ENCODE results near the gene SNAP91.

DNA sequence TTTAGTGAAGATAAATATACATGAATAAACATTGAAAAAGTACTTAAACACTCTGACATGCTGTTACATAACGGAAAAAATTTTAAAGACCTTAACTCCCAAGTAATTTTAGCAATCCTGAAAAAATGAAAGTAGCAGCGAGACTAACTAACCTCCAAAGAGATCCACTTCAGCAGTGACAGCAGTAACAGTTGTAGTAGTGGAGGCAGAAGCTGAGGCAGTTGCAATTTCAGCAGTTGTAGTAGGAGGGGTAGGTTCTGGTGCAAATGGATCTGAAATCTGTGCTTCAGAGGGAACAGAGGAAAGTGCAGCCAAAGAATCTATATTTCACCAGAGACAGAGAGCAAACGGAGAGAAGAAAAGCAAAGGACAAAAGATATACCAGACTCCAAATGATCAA, 107.8 kb downstream of the SNAP91 start:
- TF ChIP-seq, protein P1, sequence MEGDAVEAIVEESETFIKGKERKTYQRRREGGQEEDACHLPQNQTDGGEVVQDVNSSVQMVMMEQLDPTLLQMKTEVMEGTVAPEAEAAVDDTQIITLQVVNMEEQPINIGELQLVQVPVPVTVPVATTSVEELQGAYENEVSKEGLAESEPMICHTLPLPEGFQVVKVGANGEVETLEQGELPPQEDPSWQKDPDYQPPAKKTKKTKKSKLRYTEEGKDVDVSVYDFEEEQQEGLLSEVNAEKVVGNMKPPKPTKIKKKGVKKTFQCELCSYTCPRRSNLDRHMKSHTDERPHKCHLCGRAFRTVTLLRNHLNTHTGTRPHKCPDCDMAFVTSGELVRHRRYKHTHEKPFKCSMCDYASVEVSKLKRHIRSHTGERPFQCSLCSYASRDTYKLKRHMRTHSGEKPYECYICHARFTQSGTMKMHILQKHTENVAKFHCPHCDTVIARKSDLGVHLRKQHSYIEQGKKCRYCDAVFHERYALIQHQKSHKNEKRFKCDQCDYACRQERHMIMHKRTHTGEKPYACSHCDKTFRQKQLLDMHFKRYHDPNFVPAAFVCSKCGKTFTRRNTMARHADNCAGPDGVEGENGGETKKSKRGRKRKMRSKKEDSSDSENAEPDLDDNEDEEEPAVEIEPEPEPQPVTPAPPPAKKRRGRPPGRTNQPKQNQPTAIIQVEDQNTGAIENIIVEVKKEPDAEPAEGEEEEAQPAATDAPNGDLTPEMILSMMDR (IDR thresholded peaks at IDR 0.05; ENCODE audit: low read length): no peak
- no peak for TF ChIP-seq EZH2 (IDR thresholded peaks at IDR 0.05; ENCODE audit: borderline replicate concordance, low read length)

Measured in OCI-LY1 (cell line).